HG03066 (cell line): Measurements from ENCODE around the gene TMEM198.

ENCODE experiments used
- ATAC-seq: cut with Tn5 transposase; IDR thresholded peaks from one replicate; pipeline ENCODE4 v1.9.1; 2021; ENCODE audit warnings: low read depth; ENCODE audit not compliant: unreplicated experiment

TMEM198 gene

GRCh38 chr2:219560893-219561178 is 17.0 kb downstream of the TMEM198 start:
- no peak for ATAC-seq

- ATAC-seq: no peak
Measured at GRCh38 chr2:219561179-219562048, 17.6 kb downstream of the TMEM198 start.

GRCh38 chr2:219562049-219563020 is 18.5 kb downstream of the TMEM198 start:
- no peak for ATAC-seq

- no peak for ATAC-seq
Measured at GRCh38 chr2:219563271-219563928, 19.6 kb downstream of the TMEM198 start.

GRCh38 chr2:219565130-219566080 is 21.6 kb downstream of the TMEM198 start:
- ATAC-seq: no peak

GRCh38 chr2:219566640-219567039 is 22.8 kb downstream of the TMEM198 start:
- ATAC-seq: no peak

- no peak for ATAC-seq
Measured at GRCh38 chr2:219567131-219567530, 23.3 kb downstream of the TMEM198 start.

- no peak for ATAC-seq
Measured at GRCh38 chr2:219567791-219568361, 24.0 kb downstream of the TMEM198 start.

- no peak for ATAC-seq
Measured at GRCh38 chr2:219569041-219569440, 25.2 kb downstream of the TMEM198 start.

GRCh38 chr2:219569635-219570034 is 25.8 kb downstream of the TMEM198 start:
- no peak for ATAC-seq

- no peak for ATAC-seq
Measured at GRCh38 chr2:219570194-219570923, 26.5 kb downstream of the TMEM198 start.

- ATAC-seq: no peak
Measured at GRCh38 chr2:219570924-219571310, 27.1 kb downstream of the TMEM198 start.

- ATAC-seq: no peak
Measured at GRCh38 chr2:219571311-219572236, 27.7 kb downstream of the TMEM198 start, which contains the start of gene OBSL1. Gene OBSL1 (minus strand): TSS chr2:219571539. CDS start chr2:219571232, 307 bp downstream.

GRCh38 chr2:219572237-219573001 is 28.6 kb downstream of the TMEM198 start, which contains the start of gene INHA:
Gene INHA (plus strand): TSS chr2:219572310. CDS start chr2:219572375, 65 bp downstream.
- ATAC-seq: no peak

- ATAC-seq: no peak
Measured at GRCh38 chr2:219573166-219573565, 29.3 kb downstream of the TMEM198 start.

- no peak for ATAC-seq
Measured at GRCh38 chr2:219574484-219575311, 30.9 kb downstream of the TMEM198 start.
